CD4-positive, alpha-beta T cell (primary cell): ENCODE measurements around the gene PLXNB1. TPM values are rescaled to one million over a fixed set of nuclear protein-coding genes. Genes with fewer than 3 reads are reported as not detected.

Experiments used
- ATAC-seq: fragments of 200-7000 bp; cut with Tn5 transposase; one replicate; pipeline ENCODE4 v1.10.0; 2022; ENCODE audit warnings: mild to moderate bottlenecking; ENCODE audit not compliant: poor library complexity
- CTCF ChIA-PET: fragments of 350-600 bp; sonication (Branson Sonifier 250); formaldehyde crosslinking; loops from one replicate; lab custom pipeline; 2021; ENCODE audit warnings: antibody characterized with exemption, inconsistent platforms; lab: Charles Lee
- POLR2A ChIA-PET: fragments of 350-600 bp; sonication (Branson Sonifier 250); formaldehyde crosslinking; loops from one replicate; lab custom pipeline; 2021; ENCODE audit warnings: antibody characterized with exemption, inconsistent platforms; lab: Charles Lee
- DNase-seq, 14 experiments: peaks; one replicate each; pipeline ENCODE4 v3.0.0-alpha.2; 2013 to 2020; ENCODE audit warnings: mixed read lengths in 2 of 14
- H3K27ac ChIP-seq, 2 donors: one replicate each; pipeline versions ENCODE4 v1.5.1 to v1.7.0; 2013; ENCODE audit warnings: low read length in 2 of 2, low read depth in 1 of 2, mild to moderate bottlenecking in 1 of 2
- H3K27me3 ChIP-seq, 2 experiments: 1 replicate in 1 of 2; 2 replicates in 1 of 2; pipeline versions ENCODE4 v1.6.1 to v1.7.0; 2013; ENCODE audit warnings: low read length in 2 of 2, control low read depth in 1 of 2, mild to moderate bottlenecking in 1 of 2, moderate library complexity in 1 of 2; ENCODE audit not compliant: insufficient read depth in 2 of 2, control insufficient read depth in 1 of 2
- H3K36me3 ChIP-seq: one replicate; pipeline ENCODE4 v1.6.1; 2013; ENCODE audit warnings: low read length, control low read depth; ENCODE audit not compliant: insufficient read depth
- H3K4me1 ChIP-seq: one replicate; pipeline ENCODE4 v1.6.1; 2013; ENCODE audit warnings: low read length, control low read depth; ENCODE audit not compliant: insufficient read depth
- H3K4me3 ChIP-seq: one replicate; pipeline ENCODE4 v1.5.1; 2013; ENCODE audit warnings: mild to moderate bottlenecking, low read length, moderate library complexity
- H3K9me3 ChIP-seq, 2 experiments: 1 replicate in 1 of 2; 2 replicates in 1 of 2; pipeline versions ENCODE4 v1.6.1 to v1.7.0; 2013; ENCODE audit warnings: low read length in 2 of 2, mild to moderate bottlenecking in 2 of 2, control low read depth in 1 of 2, moderate library complexity in 1 of 2; ENCODE audit not compliant: control insufficient read depth in 1 of 2, insufficient read depth in 1 of 2
- H3K27ac Mint-ChIP-seq: one replicate; pipeline ENCODE4 v1.8.0; 2020; ENCODE audit warnings: mixed read lengths
- H3K27me3 Mint-ChIP-seq: one replicate; pipeline ENCODE4 v1.8.0; 2021; ENCODE audit warnings: mixed read lengths
- H3K36me3 Mint-ChIP-seq: one replicate; pipeline ENCODE4 v1.8.0; 2021; ENCODE audit warnings: low read depth, mixed read lengths
- H3K4me1 Mint-ChIP-seq: one replicate; pipeline ENCODE4 v1.8.0; 2021; ENCODE audit warnings: low read depth, mixed read lengths
- H3K4me3 Mint-ChIP-seq: one replicate; pipeline ENCODE4 v1.8.0; 2020; ENCODE audit warnings: mild to moderate bottlenecking, mixed read lengths
- H3K9me3 Mint-ChIP-seq: one replicate; pipeline ENCODE4 v1.8.0; 2020; ENCODE audit warnings: mixed read lengths
- CTCF ChIP-seq: fragments of 200-600 bp; IDR thresholded peaks from one replicate; pipeline ENCODE4 v1.8.0; 2022; ENCODE audit warnings: antibody characterized with exemption, mild to moderate bottlenecking
- intact Hi-C, 2 experiments: fragments of 100-400 bp; cut with DNase I in 1 of 2; cut with micrococcal nuclease in 1 of 2; formaldehyde crosslinking; loops; one replicate each; pipeline versions ENCODE4 v1.15.1 to v1.9.0; 2023 to 2025; cut with DNase I, micrococcal nuclease
- total RNA-seq, 174 experiments: library from RNA in 2 of 174; stranded (reverse) in 2 of 174; gene quantifications; one replicate each; pipeline ENCODE4 v1.2.3 and lab custom pipeline; 2021 to 2026

The PLXNB1 gene
- total RNA-seq, 2 experiments from 2014 or later, result 1.1 to 2.0 TPM

GRCh38 chr3:48367201-48367600 lies 62.7 kb downstream of the PLXNB1 start:
- ATAC-seq (no peak), DNase-seq (no peak)
- H3K4me1 Mint-ChIP-seq, result no peaks in the 10 kb centered on the region
- H3K9me3 Mint-ChIP-seq, result peaks cover under 1% of the 10 kb centered on the region
- no peak overlapping the region for H3K4me3 Mint-ChIP-seq
- POLR2A ChIA-PET, result no interaction called here
- Histone ChIP-seq H3K36me3 (no peaks in the 10 kb centered on the region), H3K4me1 (no peaks in the 10 kb centered on the region), H3K4me3 (no peak overlapping the region), H3K27me3 (no peaks in the 10 kb centered on the region), H3K27ac (no peak overlapping the region), H3K9me3 (no peaks in the 10 kb centered on the region)
- no peaks in the 10 kb centered on the region for H3K36me3 Mint-ChIP-seq
- intact Hi-C loops, result no loop called here
- no peaks in the 10 kb centered on the region for H3K27me3 Mint-ChIP-seq
- CTCF ChIA-PET, result no interaction called here
- no peak overlapping the region for H3K27ac Mint-ChIP-seq
- no peak for TF ChIP-seq CTCF

GRCh38 chr3:48364840-48365239 lies 65.0 kb downstream of the PLXNB1 start:
- Histone ChIP-seq H3K4me1 (no peaks in the 10 kb centered on the region), H3K9me3 (no peaks in the 10 kb centered on the region), H3K36me3 (no peaks in the 10 kb centered on the region), H3K27ac (no peak overlapping the region), H3K4me3 (no peak overlapping the region), H3K27me3 (no peaks in the 10 kb centered on the region)
- POLR2A ChIA-PET, result no interaction called here
- ATAC-seq (no peak), DNase-seq (no peak)
- H3K27me3 Mint-ChIP-seq, result peaks cover under 1% of the 10 kb centered on the region
- TF ChIP-seq CTCF, result no peak
- H3K4me3 Mint-ChIP-seq, result no peak overlapping the region
- peaks cover 9% of the 10 kb centered on the region for H3K9me3 Mint-ChIP-seq
- H3K27ac Mint-ChIP-seq, result no peak overlapping the region
- CTCF ChIA-PET, result interaction anchor here (0.6 kb wide), 1 partner anchor 92 kb away, joined by 3 read pairs; no protein-coding TSS in a partner anchor
- H3K4me1 Mint-ChIP-seq, result no peaks in the 10 kb centered on the region
- no peaks in the 10 kb centered on the region for H3K36me3 Mint-ChIP-seq
- intact Hi-C loops, result no loop called here

- CTCF ChIA-PET, result no interaction called here
- DNase-seq (no peak), ATAC-seq (no peak)
- intact Hi-C loops, result no loop called here
- no peaks in the 10 kb centered on the region for H3K4me1 Mint-ChIP-seq
- no peaks in the 10 kb centered on the region for H3K36me3 Mint-ChIP-seq
- Histone ChIP-seq H3K4me3 (no peak overlapping the region), H3K4me1 (no peaks in the 10 kb centered on the region), H3K36me3 (no peaks in the 10 kb centered on the region), H3K9me3 (peaks cover 0 to 10% of the 10 kb centered on the region in 2 experiments), H3K27ac (no peak overlapping the region), H3K27me3 (peaks cover 0 to 8% of the 10 kb centered on the region in 2 experiments)
- no peak for TF ChIP-seq CTCF
- H3K4me3 Mint-ChIP-seq, result no peak overlapping the region
- H3K9me3 Mint-ChIP-seq, result peaks cover 11% of the 10 kb centered on the region
- POLR2A ChIA-PET, result no interaction called here
- H3K27ac Mint-ChIP-seq, result no peak overlapping the region
- H3K27me3 Mint-ChIP-seq, result peaks cover 14% of the 10 kb centered on the region
Measured at GRCh38 chr3:48361928-48362327, 68.0 kb downstream of the PLXNB1 start.
